OCI-LY7 (cell line): ENCODE results near the gene TMEM115. TPM values are rescaled to one million over a fixed set of nuclear protein-coding genes. Genes with fewer than 3 reads are reported as not detected.

Source experiments
- BruUV-seq: library from RNA; stranded (reverse); fragments of 400-500 nt; replicated peaks from 2 replicates; lab custom pipeline; 2021; lab: Mats Ljungman, UMichigan
- CTCF ChIA-PET: fragments of 300-600 bp; sonication (Branson Sonifier 250); formaldehyde crosslinking; loops from one replicate; lab custom pipeline; 2022; ENCODE audit warnings: antibody characterized with exemption; ENCODE audit not compliant: unreplicated experiment; lab: Charles Lee
- POLR2A ChIA-PET: fragments of 300-600 bp; sonication (Branson Sonifier 250); formaldehyde crosslinking; loops from one replicate; lab custom pipeline; 2022; ENCODE audit warnings: antibody characterized with exemption; lab: Charles Lee
- DNase-seq: peaks from one replicate; pipeline ENCODE4 v3.0.0-alpha.2; 2015; ENCODE audit warnings: low spot score
- H2AFZ ChIP-seq: fragments of 200-600 bp; sonication (generic), shearing (Covaris generic); 2 replicates; pipeline ENCODE4 v1.6.1; 2014; ENCODE audit warnings: mild to moderate bottlenecking, antibody characterized with exemption, low read length, moderate library complexity
- H3K27ac ChIP-seq: fragments of 200-600 bp; sonication (generic); 2 replicates; pipeline ENCODE4 v1.5.1; 2014; ENCODE audit warnings: mixed run types, low read depth, mild to moderate bottlenecking, moderate library complexity, low read length, inconsistent platforms; ENCODE audit not compliant: poor library complexity, severe bottlenecking
- H3K36me3 ChIP-seq: fragments of 200-600 bp; sonication (generic); 2 replicates; pipeline ENCODE4 v1.6.1; 2014; ENCODE audit warnings: mild to moderate bottlenecking, antibody characterized with exemption, low read length, moderate library complexity, mixed read lengths; ENCODE audit not compliant: insufficient read depth
- H3K4me1 ChIP-seq: fragments of 200-600 bp; sonication (generic); 2 replicates; pipeline ENCODE4 v1.5.1; 2014; ENCODE audit warnings: mild to moderate bottlenecking, low read length; ENCODE audit not compliant: insufficient read depth, poor library complexity, severe bottlenecking
- H3K4me2 ChIP-seq: fragments of 200-600 bp; sonication (generic); 2 replicates; pipeline ENCODE4 v1.6.1; 2014; ENCODE audit warnings: mild to moderate bottlenecking, low read length
- H3K4me3 ChIP-seq: fragments of 200-600 bp; sonication (generic); 2 replicates; pipeline ENCODE4 v1.5.1; 2014; ENCODE audit warnings: mild to moderate bottlenecking, low read depth, low read length; ENCODE audit not compliant: poor library complexity, severe bottlenecking
- H3K79me2 ChIP-seq: fragments of 200-600 bp; sonication (generic); 2 replicates; pipeline ENCODE4 v1.6.1; 2016; ENCODE audit warnings: low read depth, mild to moderate bottlenecking, low read length, moderate library complexity, mixed read lengths; ENCODE audit not compliant: insufficient read depth
- H3K9me2 ChIP-seq: fragments of 200-600 bp; sonication (generic); 2 replicates; pipeline ENCODE4 v1.6.1; 2016; ENCODE audit warnings: mild to moderate bottlenecking, low read length, mixed read lengths; ENCODE audit not compliant: insufficient read depth
- H3K9me3 ChIP-seq: fragments of 200-600 bp; sonication (generic); 2 replicates; pipeline ENCODE4 v1.6.1; 2014; ENCODE audit warnings: mild to moderate bottlenecking, mixed run types, low read length, mixed read lengths
- H4K20me1 ChIP-seq: fragments of 200-600 bp; sonication (generic); 2 replicates; pipeline ENCODE4 v1.6.1; 2014; ENCODE audit warnings: mild to moderate bottlenecking, antibody characterized with exemption, low read length, moderate library complexity, mixed read lengths; ENCODE audit not compliant: insufficient read depth
- CTCF ChIP-seq: fragments of 200-600 bp; sonication (generic); conservative IDR thresholded peaks from 2 replicates; pipeline ENCODE4 v1.5.1; 2014; ENCODE audit warnings: mild to moderate bottlenecking, antibody characterized with exemption, low read length, moderate library complexity, mixed read lengths
- EZH2phosphoT487 ChIP-seq: fragments of 200-600 bp; sonication (generic); IDR thresholded peaks from 2 replicates; pipeline ENCODE4 v1.6.1; 2018; ENCODE audit warnings: low read depth, borderline replicate concordance, mild to moderate bottlenecking, mixed run types, antibody characterized with exemption, low read length, moderate library complexity, mixed read lengths
- intact Hi-C: fragments of 100-400 bp; cut with micrococcal nuclease; formaldehyde crosslinking; loops from one replicate; pipeline ENCODE4 v1.10.0; 2022; ENCODE audit not compliant: unreplicated experiment
- total RNA-seq, 2 experiments: library from RNA; depleted of rRNA in 1 of 2; stranded (reverse); fragments of >200 nt in 1 of 2; shearing (Covaris generic) in 1 of 2; gene quantifications; 2 replicates each; pipeline ENCODE4 v1.2.3, GENCODE V29; 2014 to 2022

The TMEM115 gene
- total RNA-seq, 2 experiments from 2014 or later = 16.2 to 18.9 TPM

GRCh38 chr3:50383750-50384149 lies 24.4 kb upstream of the TMEM115 start:
- TF ChIP-seq CTCF = no peak
- no peak for TF ChIP-seq EZH2phosphoT487
- DNase-seq = no peak
- Histone ChIP-seq H3K4me1 (no peaks in the 10 kb centered on the region), H3K9me3 (no peaks in the 10 kb centered on the region), H3K9me2 (no peaks in the 10 kb centered on the region), H2AFZ (no peak overlapping the region), H3K36me3 (no peaks in the 10 kb centered on the region), H3K27ac (no peak overlapping the region), H4K20me1 (no peaks in the 10 kb centered on the region), H3K4me3 (no peak overlapping the region), H3K4me2 (no peak overlapping the region), H3K79me2 (no peaks in the 10 kb centered on the region)
- intact Hi-C loops = no loop called here
- ChIA-PET CTCF (no interaction called here), POLR2A (no interaction called here)
- no TSS peak for BruUV-seq

- H3K4me1 ChIP-seq = no peaks in the 10 kb centered on the region
- no peaks in the 10 kb centered on the region for H3K9me3 ChIP-seq
- H3K36me3 ChIP-seq = no peaks in the 10 kb centered on the region
- ChIA-PET CTCF (no interaction called here), POLR2A (no interaction called here)
- H3K27ac ChIP-seq = no peak overlapping the region
- H3K4me3 ChIP-seq = no peak overlapping the region
- no peak for TF ChIP-seq EZH2phosphoT487
- no peak for TF ChIP-seq CTCF
- no peak overlapping the region for H3K4me2 ChIP-seq
- H3K79me2 ChIP-seq = no peaks in the 10 kb centered on the region
- no peaks in the 10 kb centered on the region for H4K20me1 ChIP-seq
- DNase-seq = no peak
- BruUV-seq = no TSS peak
- no peak overlapping the region for H2AFZ ChIP-seq
- no peaks in the 10 kb centered on the region for H3K9me2 ChIP-seq
- intact Hi-C loops = no loop called here
These were observed 23.4 kb upstream of the TMEM115 start for GRCh38 chr3:50382722-50383121.

GRCh38 chr3:50381383-50381782 lies 22.1 kb upstream of the TMEM115 start:
- no peaks in the 10 kb centered on the region for H4K20me1 ChIP-seq
- H3K9me2 ChIP-seq = no peaks in the 10 kb centered on the region
- TF ChIP-seq EZH2phosphoT487 = no peak
- no peak for TF ChIP-seq CTCF
- intact Hi-C loops = no loop called here
- H3K27ac ChIP-seq = no peak overlapping the region
- ChIA-PET POLR2A (interaction anchor here (0.6 kb wide), 1 partner anchor 213 kb away, joined by 3 read pairs; no protein-coding TSS in a partner anchor), CTCF (no interaction called here)
- BruUV-seq = no TSS peak
- H3K4me3 ChIP-seq = no peak overlapping the region
- H3K9me3 ChIP-seq = no peaks in the 10 kb centered on the region
- DNase-seq = no peak
- no peak overlapping the region for H3K4me2 ChIP-seq
- no peaks in the 10 kb centered on the region for H3K79me2 ChIP-seq
- H3K36me3 ChIP-seq = no peaks in the 10 kb centered on the region
- H3K4me1 ChIP-seq = no peaks in the 10 kb centered on the region
- no peak overlapping the region for H2AFZ ChIP-seq
